Measurements from ENCODE around the gene SLC9A8. TPM values are rescaled to one million over a fixed set of nuclear protein-coding genes. Genes with fewer than 3 reads are reported as not detected.

The SLC9A8 gene
- total and polyA plus RNA-seq, 4 donors: 7.8 to 21.1 (median 14.4) TPM

DNA sequence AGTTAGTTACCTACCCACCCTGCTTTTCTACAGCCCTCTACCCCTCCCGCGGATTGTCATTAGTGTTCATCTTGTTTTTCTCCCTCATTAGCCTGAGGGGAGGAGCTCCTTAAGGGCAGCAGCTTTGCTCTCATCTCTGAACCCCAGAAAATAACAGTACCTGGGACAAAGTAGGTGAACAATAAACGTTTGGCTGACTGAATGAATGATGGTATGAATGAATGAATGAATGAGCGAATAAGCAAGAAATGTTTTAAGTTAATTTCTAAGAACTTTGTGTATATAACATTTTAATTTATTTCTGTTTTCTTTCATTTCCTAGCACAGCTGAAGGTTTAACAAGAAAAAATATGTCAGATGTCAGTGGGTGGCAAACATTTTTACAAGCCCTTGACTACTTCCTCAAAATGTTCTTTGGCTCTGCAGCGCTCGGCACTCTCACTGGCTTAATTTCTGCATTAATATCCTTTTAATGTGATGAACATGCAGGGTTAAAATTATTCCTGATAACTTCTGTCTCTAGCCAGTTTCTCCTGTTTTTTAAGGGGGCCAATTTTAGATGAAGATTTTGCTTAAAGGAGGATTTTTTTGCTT is 50.1 kb downstream of the SLC9A8 start:
- Histone ChIP-seq H3K27me3 (ENCODE audit: control insufficient read depth in 3 of 3, insufficient read depth in 3 of 3, low read length in 2 of 3) (no peaks in the 10 kb centered on the region), H3K9me3 (ENCODE audit: control insufficient read depth in 4 of 4, insufficient read depth in 3 of 4, low read length in 3 of 4) (no peaks in the 10 kb centered on the region), H3K27ac (ENCODE audit: low read depth in 1 of 2, low read length in 1 of 2) (no peak overlapping the region), H3K4me1 (ENCODE audit: control insufficient read depth in 5 of 5, insufficient read depth in 5 of 5, low read length in 5 of 5) (no peaks in the 10 kb centered on the region), H3K4me3 (no peak overlapping the region), H3K36me3 (ENCODE audit: control insufficient read depth in 4 of 4, insufficient read depth in 4 of 4, low read length in 4 of 4) (peaks cover 18 to 30% (median 23%) of the 10 kb centered on the region in 4 donors), H3K9ac (ENCODE audit: insufficient read depth in 1 of 2, low read length in 2 of 2) (no peak overlapping the region)
- no peak for DNase-seq
- ATAC-seq (ENCODE audit: insufficient read depth, low FRiP score): no peak
- 85 to 87% methylated on average over 6 of the region's 6 CpGs for WGBS, 2 donors
- TF ChIP-seq, protein P1, sequence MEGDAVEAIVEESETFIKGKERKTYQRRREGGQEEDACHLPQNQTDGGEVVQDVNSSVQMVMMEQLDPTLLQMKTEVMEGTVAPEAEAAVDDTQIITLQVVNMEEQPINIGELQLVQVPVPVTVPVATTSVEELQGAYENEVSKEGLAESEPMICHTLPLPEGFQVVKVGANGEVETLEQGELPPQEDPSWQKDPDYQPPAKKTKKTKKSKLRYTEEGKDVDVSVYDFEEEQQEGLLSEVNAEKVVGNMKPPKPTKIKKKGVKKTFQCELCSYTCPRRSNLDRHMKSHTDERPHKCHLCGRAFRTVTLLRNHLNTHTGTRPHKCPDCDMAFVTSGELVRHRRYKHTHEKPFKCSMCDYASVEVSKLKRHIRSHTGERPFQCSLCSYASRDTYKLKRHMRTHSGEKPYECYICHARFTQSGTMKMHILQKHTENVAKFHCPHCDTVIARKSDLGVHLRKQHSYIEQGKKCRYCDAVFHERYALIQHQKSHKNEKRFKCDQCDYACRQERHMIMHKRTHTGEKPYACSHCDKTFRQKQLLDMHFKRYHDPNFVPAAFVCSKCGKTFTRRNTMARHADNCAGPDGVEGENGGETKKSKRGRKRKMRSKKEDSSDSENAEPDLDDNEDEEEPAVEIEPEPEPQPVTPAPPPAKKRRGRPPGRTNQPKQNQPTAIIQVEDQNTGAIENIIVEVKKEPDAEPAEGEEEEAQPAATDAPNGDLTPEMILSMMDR (IDR thresholded peaks at IDR 0.05; ENCODE audit: control extremely low read depth, extremely low read depth): no peak

DNA sequence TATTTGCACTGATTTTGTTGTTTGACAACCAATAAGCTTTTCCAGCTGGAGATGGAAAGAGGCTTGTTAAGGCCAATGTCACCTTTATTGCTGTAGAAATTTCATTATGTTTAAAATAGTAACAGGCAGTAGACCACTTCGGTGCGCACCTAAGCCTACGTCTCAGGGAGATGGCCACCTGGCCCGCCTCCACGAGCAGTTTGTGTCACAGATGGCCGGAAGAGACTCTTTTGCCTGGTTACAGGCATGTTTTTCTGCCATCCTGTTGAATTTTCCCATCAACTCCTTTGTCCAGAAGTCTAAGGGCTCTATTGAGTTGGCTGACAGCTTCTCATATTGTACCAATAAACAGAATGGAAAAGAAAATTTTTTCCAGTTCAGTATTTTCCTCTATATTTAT is 51.0 kb downstream of the SLC9A8 start:
- WGBS, 2 donors: 97 to 98% methylated on average over 6 of the region's 6 CpGs
- Histone ChIP-seq H3K27me3 (ENCODE audit: control insufficient read depth in 3 of 3, insufficient read depth in 3 of 3, low read length in 2 of 3) (no peaks in the 10 kb centered on the region), H3K4me3 (no peak overlapping the region), H3K9me3 (ENCODE audit: control insufficient read depth in 4 of 4, insufficient read depth in 3 of 4, low read length in 3 of 4) (no peaks in the 10 kb centered on the region), H3K9ac (ENCODE audit: insufficient read depth in 1 of 2, low read length in 2 of 2) (no peak overlapping the region), H3K27ac (ENCODE audit: low read depth in 1 of 2, low read length in 1 of 2) (no peak overlapping the region), H3K4me1 (ENCODE audit: control insufficient read depth in 5 of 5, insufficient read depth in 5 of 5, low read length in 5 of 5) (no peaks in the 10 kb centered on the region), H3K36me3 (ENCODE audit: control insufficient read depth in 4 of 4, insufficient read depth in 4 of 4, low read length in 4 of 4) (peaks cover 24 to 31% (median 29%) of the 10 kb centered on the region in 4 donors)
- DNase-seq: no peak
- no peak for ATAC-seq (ENCODE audit: insufficient read depth, low FRiP score)
- TF ChIP-seq, protein P1 (IDR thresholded peaks at IDR 0.05; ENCODE audit: control extremely low read depth, extremely low read depth): no peak

DNA sequence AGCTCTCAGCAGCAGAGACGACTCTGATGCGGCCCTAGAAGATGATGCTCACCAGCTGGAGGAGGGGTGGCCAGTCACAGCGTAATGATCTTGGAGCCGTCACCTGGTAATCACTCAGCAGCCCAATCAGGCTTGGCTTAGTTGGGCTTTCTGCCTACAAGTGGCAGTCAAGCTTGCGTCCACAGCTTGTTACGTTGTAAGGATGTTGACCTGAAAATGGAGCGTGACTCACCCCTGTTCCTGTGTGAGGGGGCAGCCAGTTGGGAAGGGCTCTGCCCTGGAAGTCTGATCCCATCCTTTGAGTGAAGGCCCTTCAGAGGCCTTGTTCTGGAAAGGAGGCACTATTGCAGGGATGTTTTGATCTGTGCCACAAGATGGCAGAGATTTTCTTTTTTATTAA is 52.9 kb downstream of the SLC9A8 start:
- H3K27ac ChIP-seq (ENCODE audit: low read depth in 1 of 2, low read length in 1 of 2): no peak overlapping the region
- TF ChIP-seq, protein P1 (IDR thresholded peaks at IDR 0.05; ENCODE audit: control extremely low read depth, extremely low read depth): no peak
- H3K4me1 ChIP-seq (ENCODE audit: control insufficient read depth in 5 of 5, insufficient read depth in 5 of 5, low read length in 5 of 5): no peaks in the 10 kb centered on the region
- no peaks in the 10 kb centered on the region for H3K27me3 ChIP-seq (ENCODE audit: control insufficient read depth in 3 of 3, insufficient read depth in 3 of 3, low read length in 2 of 3)
- WGBS, 2 donors: 90 to 93% methylated on average over 7 of the region's 7 CpGs
- no peak overlapping the region for H3K4me3 ChIP-seq
- no peaks in the 10 kb centered on the region for H3K9me3 ChIP-seq (ENCODE audit: control insufficient read depth in 4 of 4, insufficient read depth in 3 of 4, low read length in 3 of 4)
- no peak for ATAC-seq (ENCODE audit: insufficient read depth, low FRiP score)
- peaks cover 21 to 33% (median 30%) of the 10 kb centered on the region in 4 donors for H3K36me3 ChIP-seq (ENCODE audit: control insufficient read depth in 4 of 4, insufficient read depth in 4 of 4, low read length in 4 of 4)
- DNase-seq: no peak
- no peak overlapping the region for H3K9ac ChIP-seq (ENCODE audit: insufficient read depth in 1 of 2, low read length in 2 of 2)

DNA sequence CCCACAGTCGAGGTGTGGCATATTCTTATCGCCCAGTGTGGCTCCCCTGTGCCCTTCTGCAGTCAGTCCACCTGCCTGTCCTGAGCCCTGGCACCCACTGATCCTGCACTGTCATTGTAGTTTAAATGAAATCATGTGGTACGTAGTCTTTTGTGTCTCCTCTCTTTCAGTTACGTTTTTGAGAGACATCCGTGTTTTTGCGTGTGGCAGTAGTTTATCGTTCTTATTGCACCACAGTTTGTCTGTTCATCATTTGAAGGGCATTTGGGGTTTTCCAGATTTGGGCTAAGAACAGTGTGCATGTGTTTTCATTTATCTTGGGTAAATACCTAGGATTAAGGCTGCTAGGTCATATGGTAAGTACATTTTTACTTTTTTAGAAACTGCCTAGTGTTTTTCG is 53.4 kb downstream of the SLC9A8 start:
- Histone ChIP-seq H3K27me3 (ENCODE audit: control insufficient read depth in 3 of 3, insufficient read depth in 3 of 3, low read length in 2 of 3) (no peaks in the 10 kb centered on the region), H3K4me3 (no peak overlapping the region), H3K9ac (ENCODE audit: insufficient read depth in 1 of 2, low read length in 2 of 2) (no peak overlapping the region), H3K9me3 (ENCODE audit: control insufficient read depth in 4 of 4, insufficient read depth in 3 of 4, low read length in 3 of 4) (no peaks in the 10 kb centered on the region), H3K27ac (ENCODE audit: low read depth in 1 of 2, low read length in 1 of 2) (no peak overlapping the region), H3K4me1 (ENCODE audit: control insufficient read depth in 5 of 5, insufficient read depth in 5 of 5, low read length in 5 of 5) (no peaks in the 10 kb centered on the region), H3K36me3 (ENCODE audit: control insufficient read depth in 4 of 4, insufficient read depth in 4 of 4, low read length in 4 of 4) (peaks cover 21 to 33% (median 29%) of the 10 kb centered on the region in 4 donors)
- 88 to 91% methylated on average over 8 of the region's 8 CpGs for WGBS, 2 donors
- DNase-seq: no peak
- no peak for ATAC-seq (ENCODE audit: insufficient read depth, low FRiP score)
- TF ChIP-seq, protein P1 (IDR thresholded peaks at IDR 0.05; ENCODE audit: control extremely low read depth, extremely low read depth): no peak
